HepG2 (cell line): ENCODE measurements around the gene DLG1.

ENCODE experiments used
- BRCA1 ChIP-seq: sonication (generic); formaldehyde crosslinking; IDR thresholded peaks from 2 replicates; pipeline ENCODE4 v1.4.0; 2020; ENCODE audit warnings: missing genetic modification reagents
- FOXK1 ChIP-seq: sonication (generic); formaldehyde crosslinking; IDR thresholded peaks from 2 replicates; pipeline ENCODE4 v1.4.0; 2020; ENCODE audit warnings: low read depth, missing genetic modification reagents, borderline replicate concordance
- MAZ ChIP-seq, 2 experiments: sonication (generic) in 1 of 2; formaldehyde crosslinking in 1 of 2; IDR thresholded peaks; 2 replicates each; pipeline versions ENCODE4 v1.5.0 to v1.6.1; 2012 to 2020; ENCODE audit warnings: low read depth in 2 of 2, mild to moderate bottlenecking in 2 of 2, borderline replicate concordance in 1 of 2, improper control_type of control experiment in 1 of 2, low read length in 1 of 2, missing genetic modification reagents in 1 of 2, moderate library complexity in 1 of 2
- RAD21 ChIP-seq: fragments of 450-650 bp; formaldehyde crosslinking; IDR thresholded peaks from 2 replicates; pipeline ENCODE4 v1.5.0; 2020; ENCODE audit warnings: mild to moderate bottlenecking
- SIN3A ChIP-seq: IDR thresholded peaks from 2 replicates; pipeline ENCODE4 v1.6.1; 2011; ENCODE audit warnings: low read depth, mild to moderate bottlenecking, control low read depth, low read length, borderline replicate concordance
- SP2 ChIP-seq: sonication (generic); formaldehyde crosslinking; IDR thresholded peaks from 2 replicates; pipeline ENCODE4 v1.5.1; 2020; ENCODE audit warnings: mild to moderate bottlenecking, missing genetic modification reagents
- ZNF768 ChIP-seq: sonication (generic); formaldehyde crosslinking; IDR thresholded peaks from 2 replicates; pipeline ENCODE4 v1.4.0; 2020; ENCODE audit warnings: missing genetic modification reagents
- TF ChIP-seq, protein P1 (sequence below): sonication (generic); formaldehyde crosslinking; IDR thresholded peaks from 2 replicates; pipeline ENCODE4 v1.5.0; 2020; ENCODE audit warnings: mild to moderate bottlenecking, missing genetic modification reagents, moderate library complexity
- TF ChIP-seq, protein P2 (sequence below): IDR thresholded peaks from 2 replicates; pipeline ENCODE4 v1.6.1; 2012; ENCODE audit warnings: inconsistent platforms

DNA sequence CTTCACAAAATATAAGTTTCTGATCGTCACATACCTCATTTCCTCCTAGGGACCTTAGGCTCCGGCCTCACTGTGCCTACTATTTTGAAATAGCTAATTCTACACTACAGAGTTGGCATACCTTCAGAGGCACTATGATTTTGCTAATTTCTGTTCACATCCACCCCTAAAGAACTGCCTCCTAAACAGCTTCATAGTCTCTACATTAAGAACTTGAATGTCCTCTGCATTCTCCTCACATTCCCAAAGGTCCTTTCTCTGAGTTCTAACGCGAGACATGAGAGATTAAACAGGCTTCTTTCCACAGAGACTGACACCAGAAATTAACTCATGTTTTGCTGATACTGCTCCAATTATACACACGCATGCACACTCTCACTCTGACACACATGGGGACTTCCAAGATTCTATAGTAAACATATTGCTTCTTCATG is 75.5 kb downstream of the DLG1 start:
- TF ChIP-seq, protein P1, sequence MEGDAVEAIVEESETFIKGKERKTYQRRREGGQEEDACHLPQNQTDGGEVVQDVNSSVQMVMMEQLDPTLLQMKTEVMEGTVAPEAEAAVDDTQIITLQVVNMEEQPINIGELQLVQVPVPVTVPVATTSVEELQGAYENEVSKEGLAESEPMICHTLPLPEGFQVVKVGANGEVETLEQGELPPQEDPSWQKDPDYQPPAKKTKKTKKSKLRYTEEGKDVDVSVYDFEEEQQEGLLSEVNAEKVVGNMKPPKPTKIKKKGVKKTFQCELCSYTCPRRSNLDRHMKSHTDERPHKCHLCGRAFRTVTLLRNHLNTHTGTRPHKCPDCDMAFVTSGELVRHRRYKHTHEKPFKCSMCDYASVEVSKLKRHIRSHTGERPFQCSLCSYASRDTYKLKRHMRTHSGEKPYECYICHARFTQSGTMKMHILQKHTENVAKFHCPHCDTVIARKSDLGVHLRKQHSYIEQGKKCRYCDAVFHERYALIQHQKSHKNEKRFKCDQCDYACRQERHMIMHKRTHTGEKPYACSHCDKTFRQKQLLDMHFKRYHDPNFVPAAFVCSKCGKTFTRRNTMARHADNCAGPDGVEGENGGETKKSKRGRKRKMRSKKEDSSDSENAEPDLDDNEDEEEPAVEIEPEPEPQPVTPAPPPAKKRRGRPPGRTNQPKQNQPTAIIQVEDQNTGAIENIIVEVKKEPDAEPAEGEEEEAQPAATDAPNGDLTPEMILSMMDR (CRISPR knock-in tag), result no peak
- TF ChIP-seq SP2 (CRISPR knock-in tag) (no peak), ZNF768 (CRISPR knock-in tag) (no peak), BRCA1 (CRISPR knock-in tag) (no peak), SIN3A (no peak), RAD21 (CRISPR knock-in tag) (no peak), FOXK1 (CRISPR knock-in tag) (no peak), MAZ (IDR thresholded peaks at IDR 0.05; ENCODE audit: borderline replicate concordance, low read depth, low read length) (no peak), MAZ (CRISPR knock-in tag; IDR thresholded peaks at IDR 0.05; ENCODE audit: low read depth) (no peak)
- TF ChIP-seq, protein P2, sequence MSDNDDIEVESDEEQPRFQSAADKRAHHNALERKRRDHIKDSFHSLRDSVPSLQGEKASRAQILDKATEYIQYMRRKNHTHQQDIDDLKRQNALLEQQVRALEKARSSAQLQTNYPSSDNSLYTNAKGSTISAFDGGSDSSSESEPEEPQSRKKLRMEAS, result no peak
